ENCODE measurements around the gene CRYL1.

CRYL1 gene

GRCh38 chr13:20526664-20527063 is 1.0 kb upstream of the CRYL1 start:
- no peak for DNase-seq

GRCh38 chr13:20525144-20525600 is 485 bp downstream of the CRYL1 start:
- DNase-seq: no peak

GRCh38 chr13:20521364-20522115 is 4.1 kb downstream of the CRYL1 start:
- no peak for DNase-seq

- no peak for DNase-seq
These were observed 5.8 kb downstream of the CRYL1 start for GRCh38 chr13:20519875-20520274.

GRCh38 chr13:20518660-20519100 is 7.0 kb downstream of the CRYL1 start:
- no peak for DNase-seq

- no peak for DNase-seq
These were observed 10.8 kb downstream of the CRYL1 start for GRCh38 chr13:20514866-20515265.

- no peak for DNase-seq
These were observed 12.1 kb downstream of the CRYL1 start for GRCh38 chr13:20513466-20513995.

GRCh38 chr13:20512042-20512683 is 13.5 kb downstream of the CRYL1 start:
- DNase-seq: no peak

- no peak for DNase-seq
These were observed 19.0 kb downstream of the CRYL1 start for GRCh38 chr13:20506696-20507095.

GRCh38 chr13:20505405-20506366 is 20.0 kb downstream of the CRYL1 start:
- no peak for DNase-seq

- no peak for DNase-seq
These were observed 22.3 kb downstream of the CRYL1 start for GRCh38 chr13:20503088-20504083.

GRCh38 chr13:20501592-20501991 is 24.1 kb downstream of the CRYL1 start:
- no peak for DNase-seq

GRCh38 chr13:20501120-20501519 is 24.5 kb downstream of the CRYL1 start:
- no peak for DNase-seq

GRCh38 chr13:20499986-20500385 is 25.7 kb downstream of the CRYL1 start:
- DNase-seq: no peak

GRCh38 chr13:20498659-20499058 is 27.0 kb downstream of the CRYL1 start:
- DNase-seq: no peak

- no peak for DNase-seq
These were observed 27.5 kb downstream of the CRYL1 start for GRCh38 chr13:20498129-20498528.

GRCh38 chr13:20497006-20497775 is 28.5 kb downstream of the CRYL1 start:
- DNase-seq: no peak

- DNase-seq: no peak
These were observed 30.3 kb downstream of the CRYL1 start for GRCh38 chr13:20495087-20496023.

- DNase-seq: no peak
These were observed 31.0 kb downstream of the CRYL1 start for GRCh38 chr13:20494656-20495055.

GRCh38 chr13:20492641-20493040 is 33.0 kb downstream of the CRYL1 start:
- no peak for DNase-seq
